ENCODE data around the gene CLIC1. TPM values are rescaled to one million over a fixed set of nuclear protein-coding genes. Genes with fewer than 3 reads are reported as not detected.
"Not testable (repeated sequence)": the region's sequence is repeated elsewhere in the genome, so short reads cannot be mapped to it uniquely, and the experiment has no call there.

The CLIC1 gene
- total RNA-seq, 2 donors from 2014 or later: 468 to 581 TPM

- ATAC-seq (no peak), DNase-seq (ENCODE audit: low spot score) (no peak)
- H3K36me3 Mint-ChIP-seq: no peaks in the 10 kb centered on the region
- no peaks in the 10 kb centered on the region for H3K9me3 Mint-ChIP-seq
- peaks cover 0 to under 1% of the 10 kb centered on the region in 2 donors for H3K27me3 Mint-ChIP-seq
- no peaks in the 10 kb centered on the region for H3K4me1 Mint-ChIP-seq (ENCODE audit: low read depth in 2 of 2)
- no peak overlapping the region for H3K4me3 Mint-ChIP-seq
- H3K27ac Mint-ChIP-seq: no peak overlapping the region
Observed at GRCh38 chr6:31717499-31718222, 18.7 kb downstream of the CLIC1 start.

DNA sequence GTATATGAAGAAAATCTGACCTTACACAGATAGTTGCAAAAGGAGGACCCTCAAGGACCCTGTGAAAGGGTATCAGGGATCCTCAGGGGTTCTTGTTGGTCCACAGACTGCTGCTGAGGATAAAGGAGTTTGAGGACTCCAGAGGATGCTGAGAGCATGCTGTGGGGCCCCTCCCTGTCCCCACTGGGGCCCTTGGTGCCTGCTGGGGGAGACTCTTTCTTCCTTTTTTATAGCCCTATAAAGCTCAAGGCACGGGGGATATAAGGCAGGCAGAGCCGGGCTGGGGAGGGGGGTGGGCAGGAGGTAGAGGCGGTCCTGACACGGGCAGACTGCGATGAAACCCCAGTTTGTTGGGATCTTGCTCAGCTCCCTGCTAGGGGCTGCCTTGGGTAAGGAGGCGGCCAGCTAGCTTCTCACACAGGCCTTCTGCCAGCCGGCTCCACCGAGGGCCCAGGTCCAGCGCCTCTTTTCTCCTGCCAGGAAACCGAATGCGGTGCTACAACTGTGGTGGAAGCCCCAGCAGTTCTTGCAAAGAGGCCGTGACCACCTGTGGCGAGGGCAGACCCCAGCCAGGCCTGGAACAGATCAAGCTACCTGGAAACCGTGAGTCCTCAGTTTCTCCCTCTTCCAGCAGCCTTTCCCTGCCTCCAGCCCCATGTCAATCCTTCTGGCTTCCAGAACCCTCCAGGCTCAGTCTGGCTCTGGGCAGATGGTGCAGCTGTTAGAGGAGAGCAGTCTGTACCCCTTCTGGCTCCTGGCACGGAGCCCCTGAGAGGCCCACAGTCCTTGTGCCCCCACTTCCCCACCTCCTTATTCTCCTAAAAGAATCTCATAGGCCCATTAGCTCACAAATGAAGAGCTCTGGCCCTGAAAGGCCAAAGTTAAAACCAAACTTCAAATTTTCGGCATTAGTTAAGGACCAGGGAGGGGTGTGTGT is 21.0 kb downstream of the CLIC1 start, which contains the start of gene LY6G6D:
Gene LY6G6D, plus strand, starts transcription at position 327 of the 937 bp plus-strand sequence. Its CDS starts 8 bp downstream, at position 335.
- H3K27ac Mint-ChIP-seq: no peak within 1 kb of the TSS
- peaks cover 0 to 2% of the 10 kb centered on the region in 2 donors for H3K27me3 Mint-ChIP-seq
- no peak within 1 kb of the TSS for H3K4me3 Mint-ChIP-seq
- H3K36me3 Mint-ChIP-seq: no peaks in the 10 kb centered on the region
- peaks cover 12 to 17% of the 10 kb centered on the region in 2 donors for H3K4me1 Mint-ChIP-seq (ENCODE audit: low read depth in 2 of 2)
- H3K9me3 Mint-ChIP-seq: no peaks in the 10 kb centered on the region
- ATAC-seq (no peak), DNase-seq (ENCODE audit: low spot score) (no peak)

GRCh38 chr6:31713991-31714684 is 22.2 kb downstream of the CLIC1 start:
- no peak for ATAC-seq
- Mint-ChIP-seq H3K4me3 (no peak overlapping the region), H3K9me3 (no peaks in the 10 kb centered on the region), H3K27me3 (peaks cover 0 to 2% of the 10 kb centered on the region in 2 donors), H3K36me3 (no peaks in the 10 kb centered on the region), H3K4me1 (ENCODE audit: low read depth in 2 of 2) (peaks cover 12 to 17% of the 10 kb centered on the region in 2 donors), H3K27ac (no peak overlapping the region)
- no peak for DNase-seq (ENCODE audit: low spot score)

- H3K9me3 Mint-ChIP-seq: no peaks in the 10 kb centered on the region
Observed at GRCh38 chr6:31713465-31713864, 22.9 kb downstream of the CLIC1 start.

DNA sequence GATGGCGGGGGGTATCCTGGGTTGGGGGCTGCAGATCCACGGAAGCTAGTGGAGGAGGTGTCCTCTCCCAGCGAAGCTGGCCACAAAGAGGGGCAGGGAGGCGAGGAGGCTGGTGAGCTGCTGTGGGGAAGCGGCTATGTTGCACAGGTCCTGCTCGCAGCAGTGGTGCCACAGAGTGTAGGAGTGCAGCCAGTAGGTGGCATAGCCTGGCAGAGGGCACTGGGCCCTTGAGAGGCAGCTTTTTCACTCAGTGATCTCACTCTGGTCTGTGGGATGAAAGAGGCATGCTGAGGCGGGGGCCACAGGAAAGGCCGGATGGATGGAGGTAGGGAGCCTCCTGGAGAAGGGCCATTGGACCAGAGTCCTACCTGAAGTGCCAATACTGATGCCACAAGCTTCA is 24.0 kb downstream of the CLIC1 start:
- DNase-seq (ENCODE audit: low spot score) (no peak), ATAC-seq (no peak)
- Mint-ChIP-seq H3K27me3 (peaks cover 0 to 2% of the 10 kb centered on the region in 2 donors), H3K4me1 (ENCODE audit: low read depth in 2 of 2) (peaks cover 12 to 17% of the 10 kb centered on the region in 2 donors), H3K4me3 (no peak overlapping the region), H3K27ac (no peak overlapping the region), H3K9me3 (no peaks in the 10 kb centered on the region), H3K36me3 (no peaks in the 10 kb centered on the region)

More at GRCh38 chr6:31713465-31713864, 22.9 kb downstream of the CLIC1 start:
- Mint-ChIP-seq H3K27me3 (peaks cover 0 to 2% of the 10 kb centered on the region in 2 donors), H3K4me1 (ENCODE audit: low read depth in 2 of 2) (peaks cover 12 to 17% of the 10 kb centered on the region in 2 donors), H3K36me3 (no peaks in the 10 kb centered on the region), H3K27ac (peak overlapping the region in 1 of 2 donors; percentile 9), H3K4me3 (no peak overlapping the region)
- ATAC-seq (no peak), DNase-seq (ENCODE audit: low spot score) (no peak)

DNA sequence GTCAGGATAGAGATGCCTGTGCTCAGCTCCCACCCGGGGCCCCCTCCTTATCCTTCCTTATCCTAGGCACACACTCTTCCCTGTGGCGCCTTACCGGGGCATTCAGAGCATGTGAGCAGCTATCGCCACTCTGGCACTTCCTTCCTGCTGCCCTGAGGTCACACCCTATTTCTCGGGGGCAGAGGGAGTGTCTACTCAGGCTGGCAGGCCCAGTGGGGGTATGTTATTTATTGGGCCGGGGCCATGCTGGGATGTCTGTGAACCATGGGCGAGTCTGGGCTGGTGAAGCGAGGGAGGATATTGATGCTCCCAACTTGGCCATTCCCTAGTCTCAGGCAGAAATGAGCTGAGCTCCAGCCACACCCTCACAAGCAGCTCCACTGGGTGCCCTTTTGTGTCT is 25.1 kb downstream of the CLIC1 start:
- peaks cover 0 to 2% of the 10 kb centered on the region in 2 donors for H3K27me3 Mint-ChIP-seq
- peak overlapping the region; percentile 39 for H3K4me3 Mint-ChIP-seq
- H3K27ac Mint-ChIP-seq: peak overlapping the region; percentile 27 to 80
- peaks cover 12 to 17% of the 10 kb centered on the region in 2 donors for H3K4me1 Mint-ChIP-seq (ENCODE audit: low read depth in 2 of 2)
- DNase-seq (ENCODE audit: low spot score): no peak
- no peaks in the 10 kb centered on the region for H3K36me3 Mint-ChIP-seq
- peak; percentile 46 to 51 for ATAC-seq
- H3K9me3 Mint-ChIP-seq: no peaks in the 10 kb centered on the region

GRCh38 chr6:31710523-31711219 is 25.7 kb downstream of the CLIC1 start:
- peak overlapping the region; percentile 27 to 80 for H3K27ac Mint-ChIP-seq
- ATAC-seq: no peak
- no peak for DNase-seq (ENCODE audit: low spot score)
- peaks cover 0 to 2% of the 10 kb centered on the region in 2 donors for H3K27me3 Mint-ChIP-seq
- H3K9me3 Mint-ChIP-seq: no peaks in the 10 kb centered on the region
- H3K4me1 Mint-ChIP-seq (ENCODE audit: low read depth in 2 of 2): peaks cover 12 to 17% of the 10 kb centered on the region in 2 donors
- H3K4me3 Mint-ChIP-seq: peak overlapping the region; percentile 39
- no peaks in the 10 kb centered on the region for H3K36me3 Mint-ChIP-seq

GRCh38 chr6:31709157-31709556 is 27.2 kb downstream of the CLIC1 start:
- not testable (repeated sequence) for H3K27me3 Mint-ChIP-seq; ATAC-seq; H3K36me3 Mint-ChIP-seq; H3K4me3 Mint-ChIP-seq; H3K27ac Mint-ChIP-seq; H3K9me3 Mint-ChIP-seq; DNase-seq (ENCODE audit: low spot score)
- H3K4me1 Mint-ChIP-seq (ENCODE audit: low read depth in 2 of 2): peaks cover 12 to 17% of the 10 kb centered on the region in 2 donors

DNA sequence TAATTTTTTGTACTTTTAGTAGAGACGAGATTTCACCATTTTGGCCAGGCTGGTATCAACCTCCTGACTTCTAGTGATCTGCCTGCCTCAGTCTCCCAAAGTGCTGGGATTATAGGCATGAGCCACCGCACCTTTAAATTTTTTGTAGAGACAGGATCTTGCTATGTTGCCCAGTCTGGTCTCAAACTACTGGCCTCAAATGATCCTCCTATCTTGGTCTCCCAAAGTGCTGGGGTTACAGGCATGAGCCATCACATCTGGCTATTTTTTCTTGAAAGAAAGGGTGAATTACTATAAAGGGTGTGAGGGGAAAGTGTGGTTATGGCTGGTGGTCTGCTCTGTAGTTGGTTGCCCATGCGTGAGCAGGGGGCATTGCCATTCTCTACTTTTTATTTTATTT is 28.1 kb downstream of the CLIC1 start:
- peaks cover 15 to 21% of the 10 kb centered on the region in 2 donors for H3K4me1 Mint-ChIP-seq (ENCODE audit: low read depth in 2 of 2)
- peaks cover 0 to 2% of the 10 kb centered on the region in 2 donors for H3K27me3 Mint-ChIP-seq
- ATAC-seq (no peak), DNase-seq (ENCODE audit: low spot score) (no peak)
- no peaks in the 10 kb centered on the region for H3K9me3 Mint-ChIP-seq
- no peaks in the 10 kb centered on the region for H3K36me3 Mint-ChIP-seq
- no peak overlapping the region for H3K4me3 Mint-ChIP-seq
- no peak overlapping the region for H3K27ac Mint-ChIP-seq

DNA sequence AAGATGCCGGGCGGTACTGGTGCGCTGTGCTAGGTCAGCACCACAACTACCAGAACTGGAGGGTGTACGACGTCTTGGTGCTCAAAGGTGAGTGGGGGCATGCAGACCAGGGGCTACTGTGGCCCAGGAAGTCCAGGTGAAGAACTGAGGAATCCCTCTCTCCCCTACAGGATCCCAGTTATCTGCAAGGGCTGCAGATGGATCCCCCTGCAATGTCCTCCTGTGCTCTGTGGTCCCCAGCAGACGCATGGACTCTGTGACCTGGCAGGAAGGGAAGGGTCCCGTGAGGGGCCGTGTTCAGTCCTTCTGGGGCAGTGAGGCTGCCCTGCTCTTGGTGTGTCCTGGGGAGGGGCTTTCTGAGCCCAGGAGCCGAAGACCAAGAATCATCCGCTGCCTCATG is 28.6 kb downstream of the CLIC1 start:
- Mint-ChIP-seq H3K4me1 (ENCODE audit: low read depth in 2 of 2) (peaks cover 15 to 23% of the 10 kb centered on the region in 2 donors), H3K27ac (no peak overlapping the region), H3K36me3 (peaks cover 2% of the 10 kb centered on the region), H3K27me3 (peaks cover 0 to 2% of the 10 kb centered on the region in 2 donors), H3K9me3 (no peaks in the 10 kb centered on the region), H3K4me3 (no peak overlapping the region)
- no peak for DNase-seq (ENCODE audit: low spot score)
- ATAC-seq: no peak

DNA sequence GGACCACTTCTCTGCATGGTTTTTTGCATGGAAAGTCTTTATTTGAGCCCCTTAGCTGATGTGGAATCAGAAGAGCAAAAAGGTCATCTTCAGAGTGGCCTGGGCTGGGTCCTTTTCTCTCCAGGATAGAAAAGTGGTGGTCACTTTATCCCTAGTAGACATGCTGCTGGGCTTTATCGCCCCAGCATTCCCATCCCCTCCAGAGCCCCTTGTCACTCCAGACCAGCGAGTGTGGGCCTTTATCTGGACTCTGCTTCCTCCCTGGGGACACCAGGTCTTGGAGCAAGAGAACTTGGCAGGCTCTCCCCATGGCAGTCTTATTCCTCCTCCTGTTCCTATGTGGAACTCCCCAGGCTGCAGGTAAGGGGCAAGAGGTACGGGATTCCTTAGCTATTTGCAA is 29.7 kb downstream of the CLIC1 start, which contains the start of gene LY6G6F:
Gene LY6G6F, plus strand, starts transcription at position 268 of the 400 bp plus-strand sequence. Its CDS starts 41 bp downstream, at position 309.
- peaks cover 9% of the 10 kb centered on the region for H3K36me3 Mint-ChIP-seq
- no peak for DNase-seq (ENCODE audit: low spot score)
- no peak within 1 kb of the TSS for H3K4me3 Mint-ChIP-seq
- H3K9me3 Mint-ChIP-seq: no peaks in the 10 kb centered on the region
- peak within 1 kb of the TSS in 1 of 2 donors; percentile 58 for H3K27ac Mint-ChIP-seq
- no peak for ATAC-seq
- H3K4me1 Mint-ChIP-seq (ENCODE audit: low read depth in 2 of 2): peaks cover 21 to 26% of the 10 kb centered on the region in 2 donors
- H3K27me3 Mint-ChIP-seq: no peaks in the 10 kb centered on the region

GRCh38 chr6:31705931-31706330 is 30.4 kb downstream of the CLIC1 start:
- ATAC-seq (no peak), DNase-seq (ENCODE audit: low spot score) (no peak)
- peaks cover 9% of the 10 kb centered on the region for H3K36me3 Mint-ChIP-seq
- no peak overlapping the region for H3K27ac Mint-ChIP-seq
- no peaks in the 10 kb centered on the region for H3K27me3 Mint-ChIP-seq
- no peak overlapping the region for H3K4me3 Mint-ChIP-seq
- H3K4me1 Mint-ChIP-seq (ENCODE audit: low read depth in 2 of 2): peaks cover 23 to 26% of the 10 kb centered on the region in 2 donors
- H3K9me3 Mint-ChIP-seq: no peaks in the 10 kb centered on the region

Data from natural killer cell treated with Interleukin-12 subunit alpha and Interleukin-12 subunit beta and Interleukin-15 and Interleukin-18, amount 100 ng/mL, for 72 hours (primary cell).